Measurements from ENCODE around the gene MEF2A. TPM values are rescaled to one million over a fixed set of nuclear protein-coding genes. Genes with fewer than 3 reads are reported as not detected.

Gene MEF2A
- total RNA-seq, 1 donor from 2014 or later = 75.9 TPM

DNA sequence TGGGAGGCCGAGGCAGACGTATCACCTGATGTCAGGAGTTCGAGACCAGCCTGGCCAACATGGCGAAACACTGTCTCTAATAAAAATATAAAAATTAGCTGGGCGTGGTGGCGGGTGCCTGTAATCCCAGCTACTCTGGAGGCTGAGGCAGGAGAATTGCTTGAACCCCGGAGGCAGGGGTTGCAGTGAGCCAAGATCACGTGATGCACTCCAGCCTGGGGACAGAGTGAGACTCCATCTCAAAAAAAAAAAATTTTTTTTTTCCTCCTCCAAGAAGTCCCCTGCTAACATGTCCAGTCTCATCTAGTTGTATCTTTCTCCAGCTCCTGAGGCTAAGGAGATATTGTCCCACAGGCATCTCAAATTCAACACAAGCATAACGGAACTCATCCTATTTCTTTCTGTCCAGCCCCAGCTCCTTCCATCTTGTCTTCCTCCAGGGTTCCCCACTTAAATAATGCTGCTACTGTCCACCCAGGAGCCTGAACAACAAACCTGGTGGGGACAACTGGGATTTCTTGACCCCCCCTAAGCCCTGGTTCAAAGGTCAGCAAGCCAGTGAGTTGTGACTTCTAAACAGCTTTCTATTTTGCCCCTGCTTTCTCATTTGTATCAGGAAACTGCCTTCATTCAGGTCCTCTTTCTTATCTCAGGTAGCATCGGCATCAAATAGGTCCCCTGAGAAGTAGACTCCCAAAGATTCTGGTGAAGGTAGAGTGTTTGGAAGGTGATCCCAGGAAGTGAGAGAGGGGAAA lies 4.1 kb upstream of the MEF2A start:
- intact Hi-C loops (cut with DNase I) = no loop called here
- ATAC-seq (no peak), DNase-seq (ENCODE audit: low spot score) (no peak)

- intact Hi-C loops (cut with DNase I) = no loop called here
- ATAC-seq (no peak), DNase-seq (ENCODE audit: low spot score) (no peak)
Measured at GRCh38 chr15:99562238-99562637, 3.5 kb upstream of the MEF2A start.

DNA sequence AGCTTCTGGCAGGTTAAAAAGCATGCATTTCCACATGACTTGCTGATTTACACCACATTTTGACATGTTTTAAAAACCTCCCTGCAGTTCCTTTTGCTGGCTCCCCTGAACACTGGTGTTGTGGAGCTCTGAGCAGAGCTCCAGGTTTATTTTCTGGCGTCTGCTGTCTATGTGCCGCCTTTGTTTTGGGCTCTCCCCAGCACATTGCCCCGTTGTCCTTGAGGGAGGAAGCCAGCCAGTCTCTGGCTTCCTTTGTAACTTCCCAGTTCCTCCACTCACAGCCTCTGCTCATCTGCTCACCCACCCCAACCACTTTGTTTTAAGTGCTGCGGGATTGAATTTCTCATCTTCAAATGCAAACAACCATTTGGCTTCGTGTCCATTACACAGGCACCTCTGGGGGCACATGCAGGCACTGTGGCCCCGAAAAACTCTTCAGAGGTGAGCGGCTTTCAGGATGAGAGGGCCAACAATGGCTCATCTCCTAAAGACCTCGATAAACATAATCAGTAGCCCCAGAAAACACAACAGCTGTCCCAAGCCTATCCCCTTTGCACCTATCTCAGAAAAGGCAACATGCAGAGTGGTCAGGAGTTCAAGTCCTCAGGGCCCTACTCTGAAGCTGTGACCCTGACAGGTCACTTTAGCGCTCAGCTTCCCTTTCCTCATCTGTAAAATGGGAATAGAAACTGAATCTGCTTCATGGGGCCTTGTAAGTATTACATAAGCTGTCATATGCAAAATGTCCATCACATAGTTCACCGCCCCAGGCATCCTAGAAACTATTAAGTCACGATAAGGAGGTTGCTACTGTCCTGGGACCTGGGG lies 1.3 kb upstream of the MEF2A start:
- DNase-seq (ENCODE audit: low spot score) (no peak), ATAC-seq (peak; percentile 38)
- intact Hi-C loops (cut with DNase I) = no loop called here

GRCh38 chr15:99565049-99565298 lies 810 bp upstream of the MEF2A start:
- DNase-seq (ENCODE audit: low spot score) (no peak), ATAC-seq (no peak)
- intact Hi-C loops (cut with DNase I) = no loop called here

DNA sequence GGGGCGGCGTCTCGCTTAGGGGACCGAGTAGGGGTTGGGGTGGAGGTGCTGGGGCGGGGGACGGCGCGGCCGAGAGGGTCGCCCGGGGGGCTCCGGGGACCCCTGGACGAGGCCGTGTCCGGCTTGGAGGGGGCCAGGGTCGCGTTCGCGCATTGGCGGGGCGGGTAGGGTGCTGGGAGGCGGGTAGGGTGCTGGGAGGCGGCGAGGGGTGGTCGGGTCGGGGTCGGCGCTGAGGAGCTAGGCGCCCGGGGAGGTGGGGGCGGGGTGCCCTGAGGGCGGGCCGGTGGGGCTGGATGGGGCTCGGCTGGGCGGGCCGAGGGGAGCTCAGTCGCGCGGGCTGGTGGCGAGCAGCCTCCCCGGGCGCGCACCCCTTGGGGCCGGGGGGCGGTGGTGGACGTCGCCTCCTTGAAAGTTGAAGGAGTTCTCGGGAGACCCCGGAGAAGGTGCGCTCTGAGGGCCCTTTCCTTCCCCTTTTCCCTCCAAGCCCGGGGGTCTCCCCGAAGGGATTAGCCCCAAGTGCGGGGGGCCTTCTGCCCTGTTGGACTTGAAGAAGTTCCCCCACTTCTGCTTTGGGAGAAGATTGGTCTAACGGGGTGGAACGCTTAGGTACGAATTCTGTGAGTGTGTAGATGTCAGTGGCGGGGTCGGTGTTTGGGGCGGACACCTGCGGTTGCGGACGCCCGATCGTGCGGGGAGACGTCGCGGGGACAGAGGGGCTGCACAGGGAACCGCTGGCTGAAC lies 543 bp downstream of the MEF2A start:
- intact Hi-C loops (cut with DNase I) = no loop called here
- no peak for DNase-seq (ENCODE audit: low spot score)
- ATAC-seq = no peak

GRCh38 chr15:99568625-99569352 lies 3.0 kb downstream of the MEF2A start:
- intact Hi-C loops (cut with DNase I) = no loop called here
- ATAC-seq (no peak), DNase-seq (ENCODE audit: low spot score) (no peak)

DNA sequence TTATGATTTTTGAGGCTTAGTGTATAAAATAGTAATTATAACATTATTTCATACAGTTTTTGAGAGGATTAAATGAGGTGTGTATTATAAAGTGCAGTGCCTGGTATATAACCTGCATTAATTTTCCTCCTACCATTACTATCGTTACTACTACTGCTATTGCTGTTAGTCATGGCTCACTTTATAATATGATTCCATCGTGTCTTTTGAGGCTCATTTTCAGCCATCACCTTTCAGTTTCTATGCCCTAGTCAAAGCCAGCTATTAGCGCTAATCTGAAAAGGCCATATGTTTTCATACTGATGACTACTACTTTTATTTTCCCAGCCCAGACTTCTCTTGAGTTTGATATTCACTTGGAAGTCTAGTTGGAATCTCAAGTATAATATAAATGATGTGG lies 5.5 kb downstream of the MEF2A start:
- intact Hi-C loops (cut with DNase I) = no loop called here
- no peak for ATAC-seq
- DNase-seq (ENCODE audit: low spot score) = no peak

DNA sequence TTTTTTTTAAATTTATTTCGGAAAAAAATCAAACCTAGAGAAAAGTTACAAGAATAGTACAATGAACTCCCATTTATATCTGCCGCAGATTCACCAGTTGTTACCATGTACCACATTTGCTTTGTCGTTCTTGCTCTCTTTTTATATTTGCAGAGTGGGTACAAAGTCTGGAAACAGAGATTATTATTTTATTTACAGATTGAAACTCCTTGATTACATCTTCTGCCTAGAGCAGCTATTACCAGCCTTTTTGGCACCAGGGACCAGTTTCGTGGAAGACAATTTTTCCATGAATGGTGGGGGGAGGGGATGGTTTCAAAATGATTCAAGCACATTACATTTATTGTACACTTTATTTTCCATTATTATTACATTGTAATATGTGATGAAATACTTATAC lies 8.3 kb downstream of the MEF2A start:
- intact Hi-C loops (cut with DNase I) = no loop called here
- ATAC-seq (no peak), DNase-seq (ENCODE audit: low spot score) (no peak)

DNA sequence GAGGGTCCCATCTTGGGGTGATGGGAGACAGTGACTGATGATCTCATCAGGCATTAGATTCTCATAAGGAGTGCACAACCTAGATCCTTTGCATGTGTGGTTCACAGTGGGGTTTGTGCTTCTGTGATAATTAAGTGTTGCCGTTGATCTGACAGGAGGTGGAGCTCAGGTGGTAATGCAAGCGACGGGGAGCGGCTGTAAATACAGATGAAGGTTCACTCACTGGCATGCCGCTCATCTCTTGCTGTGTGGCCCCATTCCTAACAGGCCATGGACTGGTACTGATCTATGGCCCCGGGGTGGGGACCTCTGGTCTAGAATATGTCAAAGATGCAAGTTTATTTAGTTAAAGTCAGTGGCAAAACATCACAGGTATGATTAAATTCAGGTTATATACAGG lies 8.7 kb downstream of the MEF2A start:
- no peak for DNase-seq (ENCODE audit: low spot score)
- intact Hi-C loops (cut with DNase I) = no loop called here
- ATAC-seq = no peak

GRCh38 chr15:99578809-99579208 lies 13.0 kb downstream of the MEF2A start:
- no peak for DNase-seq (ENCODE audit: low spot score)
- ATAC-seq = no peak
- intact Hi-C loops (cut with DNase I) = no loop called here

GRCh38 chr15:99580076-99580475 lies 14.3 kb downstream of the MEF2A start:
- intact Hi-C loops (cut with DNase I) = no loop called here
- ATAC-seq (no peak), DNase-seq (ENCODE audit: low spot score) (no peak)

DNA sequence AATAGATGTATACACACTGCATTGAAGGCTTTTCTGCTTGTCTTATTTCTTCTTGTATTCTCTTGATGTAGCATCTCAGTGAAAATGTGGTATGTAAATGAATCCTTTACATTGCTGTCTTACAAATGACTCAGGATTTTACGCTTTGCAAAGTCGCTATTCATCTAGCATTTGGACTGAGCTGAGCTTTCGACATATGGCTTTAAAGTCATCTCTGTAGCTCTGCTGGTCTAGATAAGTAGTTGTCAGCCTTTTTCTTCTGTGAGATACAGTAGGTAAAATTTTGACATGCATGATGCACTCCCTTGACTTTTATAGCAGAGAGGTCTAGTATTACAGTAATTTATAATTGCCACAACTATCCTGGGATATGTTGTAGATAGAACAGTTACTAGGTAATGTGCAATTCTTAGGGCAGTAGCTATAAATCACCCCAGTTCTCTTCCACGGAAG lies 16.8 kb downstream of the MEF2A start:
- intact Hi-C loops (cut with DNase I) = no loop called here
- ATAC-seq (no peak), DNase-seq (ENCODE audit: low spot score) (no peak)

DNA sequence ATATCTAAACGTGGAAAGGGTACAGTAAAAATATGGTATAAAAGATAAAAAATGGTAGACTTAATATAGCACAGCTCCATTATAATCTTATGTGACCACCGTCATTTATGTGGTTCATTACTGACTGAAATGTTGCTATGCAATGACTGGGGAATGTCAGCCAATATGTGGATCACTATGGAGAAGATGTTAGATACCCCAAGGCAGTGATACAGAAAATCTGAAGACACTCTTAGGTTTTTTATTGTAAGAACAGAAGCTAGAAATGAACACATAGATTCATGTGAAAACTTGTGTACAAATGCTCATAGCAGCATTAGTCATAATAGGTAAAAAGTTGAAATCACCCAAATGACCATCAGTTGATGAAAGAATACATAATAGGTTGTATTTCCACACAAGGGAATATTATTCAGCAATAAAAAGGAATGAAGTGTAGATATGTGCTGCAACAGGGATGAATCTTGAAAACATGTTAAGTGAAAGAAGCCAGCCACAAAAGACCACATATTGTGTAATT lies 18.4 kb downstream of the MEF2A start:
- ATAC-seq (no peak), DNase-seq (ENCODE audit: low spot score) (no peak)
- intact Hi-C loops (cut with DNase I) = no loop called here

DNA sequence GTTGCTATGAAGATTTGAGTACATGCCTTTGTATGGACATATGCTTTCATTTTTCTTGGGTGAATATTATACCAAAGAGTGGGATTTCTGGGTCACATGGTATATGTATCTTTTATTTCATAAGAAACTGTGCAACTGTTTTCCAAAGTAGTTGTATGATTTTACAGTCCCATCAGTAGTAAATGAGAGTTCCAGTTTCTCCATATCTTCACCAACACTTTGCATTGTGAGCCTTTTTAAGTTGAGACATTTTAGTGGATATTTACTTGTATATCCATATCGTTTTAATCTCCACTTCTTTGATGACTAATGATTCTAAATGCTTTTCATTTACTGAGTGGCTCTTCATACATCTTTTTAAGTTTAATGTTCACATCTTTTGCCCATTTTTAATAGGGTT lies 20.3 kb downstream of the MEF2A start:
- intact Hi-C loops (cut with DNase I) = no loop called here
- no peak for DNase-seq (ENCODE audit: low spot score)
- ATAC-seq = no peak

DNA sequence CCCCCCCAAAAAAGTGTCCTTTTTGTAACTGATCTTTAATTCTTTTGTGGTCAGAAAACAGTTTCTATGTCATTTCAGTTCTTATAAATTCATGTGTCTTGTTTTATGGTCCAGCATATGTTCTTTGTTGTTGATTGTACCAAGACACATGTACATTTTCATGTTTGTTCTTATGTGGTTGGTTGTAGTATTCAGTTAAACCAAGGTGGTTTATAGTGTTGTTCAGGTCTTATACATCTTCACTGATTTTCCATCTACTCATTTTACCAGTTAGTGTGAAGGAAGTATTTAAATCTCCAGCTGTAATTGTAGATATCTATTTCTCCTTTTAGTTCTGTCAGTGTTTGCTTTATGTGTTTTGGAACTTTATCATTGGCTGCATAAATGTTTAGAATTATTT lies 24.0 kb downstream of the MEF2A start:
- no peak for DNase-seq (ENCODE audit: low spot score)
- no peak for ATAC-seq
- intact Hi-C loops (cut with DNase I) = no loop called here

DNA sequence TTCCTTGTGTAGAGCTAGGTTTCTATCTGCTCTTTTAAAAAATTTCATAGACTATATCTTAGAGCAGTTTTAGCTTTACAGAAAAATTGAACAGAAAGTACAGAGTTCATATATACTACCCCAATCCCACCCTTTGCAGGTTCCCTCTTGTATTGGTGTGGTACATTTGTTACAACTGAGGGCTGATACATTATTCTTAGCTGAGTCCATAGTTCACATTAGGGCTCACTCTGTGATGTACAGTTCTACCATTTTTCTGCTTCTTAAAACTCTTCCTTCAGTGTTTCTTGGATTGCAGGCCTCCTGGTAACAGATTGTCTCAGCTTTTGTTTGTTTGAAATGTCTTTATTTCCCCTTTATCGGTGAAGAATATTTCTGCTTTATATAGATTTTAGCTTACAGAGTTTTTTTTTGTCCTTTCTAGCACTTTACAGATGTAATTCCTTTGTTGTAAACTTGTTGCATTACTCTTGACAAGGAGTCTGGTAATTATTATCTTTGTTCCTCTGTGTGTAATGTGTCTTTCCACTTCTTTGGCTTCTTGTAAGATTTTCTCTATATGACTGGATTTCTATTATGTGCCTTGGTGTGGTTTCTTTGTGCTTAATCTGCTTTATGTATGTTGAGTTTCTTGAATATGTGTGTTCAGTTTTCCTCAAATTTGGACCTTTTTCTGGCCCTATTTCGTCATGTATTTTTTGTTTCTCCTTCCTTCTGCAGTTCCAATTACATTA lies 25.3 kb downstream of the MEF2A start:
- DNase-seq (ENCODE audit: low spot score) (no peak), ATAC-seq (no peak)
- intact Hi-C loops (cut with DNase I) = no loop called here

DNA sequence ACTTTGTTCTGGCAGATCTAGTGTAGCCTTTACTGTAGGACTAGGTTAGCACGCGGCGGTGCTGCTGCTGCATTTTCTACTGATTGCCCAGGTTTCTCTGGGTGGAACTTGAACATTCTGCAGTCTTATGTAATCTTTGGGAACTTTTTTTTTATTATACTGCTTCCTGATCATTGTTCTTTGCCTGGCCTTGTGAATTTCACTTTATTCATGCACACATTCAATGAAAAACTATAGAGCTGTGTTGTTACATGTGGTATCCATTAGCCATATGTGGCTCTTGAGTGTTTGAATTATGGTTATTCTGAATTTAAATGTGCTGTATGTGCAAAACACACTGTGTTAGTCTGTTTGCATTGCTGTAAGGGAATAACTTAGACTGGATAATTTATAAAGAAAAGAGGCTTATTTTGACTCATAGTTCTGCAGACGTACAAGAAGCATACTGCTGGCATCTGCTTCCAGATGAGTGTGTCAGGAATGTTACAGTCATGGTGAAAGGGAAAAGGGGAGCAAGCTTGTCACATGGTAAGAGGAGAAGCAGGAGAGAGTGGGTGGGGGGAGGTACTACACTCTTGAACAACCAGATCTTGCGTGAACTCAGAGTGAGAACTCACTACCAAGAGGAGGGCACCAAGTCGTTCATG lies 26.5 kb downstream of the MEF2A start:
- no peak for ATAC-seq
- intact Hi-C loops (cut with DNase I) = no loop called here

DNA sequence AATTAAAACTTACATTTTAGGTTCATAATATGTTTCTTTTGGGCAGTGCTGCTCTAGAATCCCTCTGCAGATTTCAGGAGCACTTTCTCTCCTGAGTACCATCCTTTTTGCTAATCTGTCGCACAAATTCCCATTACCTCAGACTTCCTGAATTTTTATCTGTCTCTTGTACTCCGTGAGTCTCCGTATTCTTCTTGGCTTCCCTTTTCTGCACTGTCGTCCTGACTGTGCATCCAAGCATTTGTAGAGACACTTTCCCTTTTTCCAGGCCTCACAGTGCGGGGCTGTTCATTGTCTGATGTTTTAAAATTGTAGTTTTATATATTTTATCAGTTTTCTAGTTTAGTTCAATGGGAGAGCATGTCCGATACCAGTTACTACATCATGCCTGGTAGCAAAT lies 27.3 kb downstream of the MEF2A start:
- DNase-seq (ENCODE audit: low spot score) (no peak), ATAC-seq (no peak)
- intact Hi-C loops (cut with DNase I) = no loop called here

More for the DNA sequence above, 26.5 kb downstream of the MEF2A start:
- DNase-seq (ENCODE audit: low spot score) = no peak
